Stimulated activated CD4-positive, alpha-beta T cell treated with anti-CD3 and anti-CD28 coated beads, Interleukin-12 subunit alpha, Interleukin-12 subunit beta, amount 100 ng/mL, for 48 hours (primary cell): ENCODE measurements around the gene SHB.

Experiments
- DNase-seq, 3 donors: peaks; one replicate each; pipeline ENCODE4 v3.0.0-alpha.2; 2020; ENCODE audit warnings: low read depth in 2 of 3, low spot score in 1 of 3

Gene SHB

GRCh38 chr9:38088006-38088925 lies 19.2 kb upstream of the SHB start:
- DNase-seq = peak; percentile 48 to 80 (median 62)

GRCh38 chr9:38086496-38086895 lies 17.5 kb upstream of the SHB start:
- no peak for DNase-seq

- DNase-seq = no peak
Observed at GRCh38 chr9:38085308-38085707, 16.3 kb upstream of the SHB start.

GRCh38 chr9:38084556-38084880 lies 15.5 kb upstream of the SHB start:
- no peak for DNase-seq

GRCh38 chr9:38083858-38084555 lies 15.0 kb upstream of the SHB start:
- DNase-seq = no peak

DNA sequence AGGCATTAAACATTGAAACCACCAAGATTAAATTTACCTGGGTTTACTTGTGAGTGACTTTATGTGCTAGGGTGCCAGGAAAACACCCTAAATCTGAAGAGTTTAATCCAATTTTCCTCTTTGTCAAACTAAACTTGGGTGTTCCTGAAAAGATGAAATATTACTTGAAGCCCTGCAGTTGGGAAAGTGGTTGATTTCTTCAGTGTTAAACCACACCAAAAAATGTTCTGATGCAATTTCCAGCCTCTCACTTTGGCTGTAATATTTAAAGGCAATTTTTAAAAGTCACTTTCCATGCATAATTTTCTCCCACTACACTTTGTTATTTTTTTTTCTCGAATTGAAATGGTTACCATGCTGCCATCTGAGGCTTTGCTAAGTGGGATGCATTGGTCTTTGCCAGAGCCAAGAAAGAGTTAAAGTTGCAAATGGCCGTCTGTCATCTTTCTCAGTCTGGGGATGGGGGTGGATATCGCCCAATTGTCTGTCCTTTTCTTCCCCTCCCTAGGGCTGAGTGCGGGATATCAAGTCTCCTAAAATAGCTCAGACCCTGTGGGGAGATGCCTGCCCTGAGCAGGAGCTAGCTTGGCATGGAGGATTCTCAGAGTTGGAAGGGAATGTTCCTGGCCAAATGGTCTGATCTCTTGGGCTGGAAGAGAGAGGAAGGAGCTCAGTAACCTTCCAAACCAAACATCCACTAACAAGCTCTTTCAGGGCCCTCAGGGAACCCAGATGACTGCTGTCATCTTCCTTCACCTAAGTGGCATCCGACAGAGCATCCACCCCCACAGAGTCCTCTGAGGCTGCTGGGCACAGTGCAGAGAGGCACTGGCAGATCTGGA lies 13.6 kb upstream of the SHB start:
- no peak for DNase-seq

DNA sequence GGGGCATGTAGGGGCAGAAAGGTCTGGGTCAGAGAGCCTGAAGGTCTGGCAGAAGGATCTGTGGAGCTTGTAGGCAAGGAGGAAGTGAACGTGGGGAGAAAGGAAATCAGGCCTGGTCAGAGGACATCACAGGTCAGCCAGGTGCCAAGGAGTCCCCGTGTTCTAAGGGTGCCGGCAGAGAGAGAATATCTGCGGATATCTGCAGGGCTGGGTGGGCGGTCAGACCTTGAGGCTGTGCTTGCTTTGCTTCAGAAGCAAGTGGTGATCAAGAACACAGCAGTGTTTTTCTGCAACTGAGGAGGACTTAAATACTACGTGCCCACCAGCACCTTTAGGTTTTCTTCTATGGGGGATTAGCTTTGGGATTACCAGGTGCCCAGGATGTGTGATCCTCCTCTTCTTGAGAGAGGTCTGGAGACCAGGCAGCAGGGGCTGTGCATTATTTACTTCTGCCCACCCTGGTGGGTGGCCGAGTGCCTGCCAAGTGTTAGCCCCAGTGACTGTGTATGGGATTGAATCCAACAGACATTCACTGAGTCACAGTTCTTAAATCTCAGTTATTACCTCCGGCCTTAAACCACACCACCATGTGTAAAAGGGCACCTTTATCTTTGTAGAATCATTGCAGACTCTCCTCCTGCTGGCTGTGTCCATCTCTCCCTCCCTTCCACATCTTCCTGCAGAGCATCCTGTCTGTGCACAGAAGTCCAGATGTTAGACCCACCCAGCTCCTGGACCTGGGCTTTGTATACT lies 12.5 kb upstream of the SHB start:
- no peak for DNase-seq

DNA sequence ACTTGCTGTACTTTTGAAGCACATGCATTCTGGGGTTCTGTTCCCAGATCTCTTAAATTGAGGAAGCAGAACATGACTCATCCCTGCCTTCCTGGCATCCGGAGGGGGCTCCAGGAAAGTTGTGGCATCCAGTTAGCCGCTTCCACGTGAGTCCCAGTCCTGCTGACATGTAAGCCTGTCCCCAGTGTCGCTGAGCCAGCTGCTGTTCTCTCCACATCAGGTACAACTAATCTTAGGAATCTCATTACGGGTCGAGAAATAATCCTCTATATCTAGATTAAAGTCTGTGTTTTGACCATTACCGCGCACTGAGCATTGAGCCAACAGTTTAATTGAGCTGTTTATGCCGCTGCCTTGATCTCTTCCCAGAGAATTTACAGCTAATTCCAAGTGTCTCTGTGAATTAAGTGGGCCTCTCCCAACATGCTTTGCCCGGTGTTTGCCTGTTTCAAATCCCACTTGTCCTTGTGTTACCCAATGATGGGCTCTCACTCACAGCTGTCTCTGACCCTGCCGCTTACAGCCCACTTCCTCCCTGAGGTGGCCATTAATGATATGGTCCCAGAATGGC lies 10.5 kb upstream of the SHB start:
- no peak for DNase-seq

DNA sequence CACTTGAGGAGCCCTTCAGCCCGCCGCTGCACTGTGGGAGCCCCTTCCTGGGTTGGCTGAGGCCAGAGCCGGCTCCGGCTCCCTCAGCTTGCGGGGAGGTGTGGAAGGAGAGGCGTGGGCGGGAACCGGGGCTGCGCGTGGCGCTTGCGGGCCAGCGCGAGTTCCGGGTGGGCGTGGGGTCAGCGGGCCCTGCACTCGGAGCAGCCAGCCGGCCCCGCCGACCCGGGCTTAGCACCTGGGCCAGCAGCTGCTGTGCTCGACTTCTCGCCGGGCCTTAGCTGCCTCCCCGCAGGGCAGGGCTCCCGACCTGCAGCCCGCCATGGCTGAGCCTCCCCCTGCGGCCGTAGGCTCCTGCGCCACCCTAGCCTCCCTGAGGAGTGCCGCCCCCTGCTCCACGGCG lies 6.2 kb upstream of the SHB start:
- no peak for DNase-seq

DNA sequence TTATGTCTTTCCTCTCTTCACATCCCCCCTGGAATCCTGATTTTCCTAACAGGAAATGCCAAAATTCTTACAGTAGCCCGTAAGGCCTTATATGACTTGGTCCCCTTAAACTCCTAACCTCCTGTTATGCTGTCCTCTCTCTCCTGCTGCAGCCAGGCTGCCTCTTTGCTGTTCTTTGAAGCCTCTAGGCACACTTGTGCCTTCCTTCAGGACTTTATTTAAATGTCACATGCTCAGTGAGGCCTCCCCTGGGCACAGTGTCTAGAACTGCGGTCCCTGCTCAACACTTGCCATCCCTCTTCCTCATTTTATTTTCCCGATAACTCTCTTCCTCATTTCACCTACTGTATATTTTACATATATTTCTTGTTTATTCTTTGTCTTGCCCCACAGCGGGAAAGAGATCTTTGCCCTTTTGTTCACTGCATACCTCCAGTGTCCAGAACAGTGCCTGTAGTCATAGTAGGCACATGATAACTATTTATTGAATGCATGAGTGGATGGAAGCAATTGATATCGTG lies 5.5 kb upstream of the SHB start:
- DNase-seq = no peak

- DNase-seq = no peak
Observed at GRCh38 chr9:38073882-38074281, 4.9 kb upstream of the SHB start.

DNA sequence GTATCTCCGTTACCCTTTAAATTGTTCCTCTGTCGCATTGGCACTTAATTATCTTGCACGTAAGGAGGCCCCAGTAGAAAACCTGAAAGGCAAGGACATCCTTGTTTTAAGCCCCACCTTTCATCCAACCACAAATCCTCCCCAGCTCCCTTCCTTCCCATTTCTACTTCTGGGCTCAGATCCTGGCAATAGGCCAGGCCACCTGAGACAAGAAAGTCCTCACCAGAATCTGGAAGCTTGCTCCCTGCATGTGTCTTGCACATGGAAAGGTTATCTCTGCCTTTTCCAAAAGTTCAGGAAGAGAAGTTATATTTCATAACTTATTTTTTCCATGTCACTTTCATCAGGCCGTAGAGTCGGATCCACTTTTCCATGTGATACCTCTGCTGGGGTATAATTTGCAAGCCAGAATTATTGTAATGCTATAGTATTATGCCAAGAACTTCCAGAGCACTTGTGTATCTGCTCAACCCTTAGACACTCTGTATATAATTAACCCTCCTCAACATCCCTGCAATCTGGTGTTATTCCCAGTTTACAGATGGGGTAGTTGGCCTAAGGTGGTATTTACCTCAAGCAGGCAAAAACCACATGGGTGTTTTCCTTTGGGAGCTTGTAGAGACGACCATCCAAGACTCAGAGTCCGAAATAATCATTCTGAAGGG lies 2.6 kb upstream of the SHB start:
- DNase-seq = no peak

DNA sequence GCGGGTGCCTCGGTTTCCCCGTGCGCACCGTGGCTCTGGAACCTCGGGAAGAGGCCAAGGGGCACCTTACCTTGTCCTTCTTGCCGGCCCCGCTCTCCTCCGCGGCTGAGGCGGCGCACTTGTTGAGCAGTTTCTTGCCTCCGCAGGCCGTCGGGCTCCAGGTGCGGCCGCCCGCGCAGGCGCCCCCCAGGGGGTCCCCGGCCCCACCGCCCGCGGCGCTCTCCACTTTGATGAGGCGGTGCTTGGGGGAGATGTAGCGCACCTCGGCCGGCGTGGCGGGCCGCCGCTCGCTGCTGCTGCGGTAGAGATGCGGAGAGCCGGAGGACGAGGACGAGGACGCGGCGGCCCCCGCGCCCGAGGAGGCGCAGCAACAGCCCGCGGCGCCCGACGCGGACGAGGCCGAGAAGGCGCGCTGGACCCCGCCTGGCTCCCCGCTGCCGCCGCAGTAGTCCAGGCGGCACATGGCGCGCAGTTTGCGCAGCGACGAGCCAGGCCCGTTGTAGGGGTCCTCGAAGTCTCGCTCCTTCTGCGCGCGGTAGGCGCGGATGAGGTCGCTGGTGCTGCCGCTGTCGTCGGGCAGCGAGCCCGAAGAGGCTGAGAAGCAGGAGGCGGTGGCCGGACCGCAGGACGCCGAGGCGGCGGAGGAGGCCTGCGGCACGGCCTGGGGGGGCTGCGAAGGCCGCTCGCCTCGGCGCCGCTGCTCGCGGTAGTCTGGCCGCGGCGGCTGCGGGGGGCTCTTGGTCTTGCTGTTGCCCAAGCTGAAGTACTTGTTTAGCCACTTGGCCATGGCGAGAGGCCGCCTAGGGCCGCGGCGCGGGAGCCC lies 957 bp downstream of the SHB start:
- peak in 1 of 3 donors; percentile 7 for DNase-seq

- peak in 1 of 3 donors; percentile 22 for DNase-seq
Observed at GRCh38 chr9:38066914-38067858, 1.8 kb downstream of the SHB start.

- no peak for DNase-seq
Observed at GRCh38 chr9:38066197-38066913, 2.7 kb downstream of the SHB start.

DNA sequence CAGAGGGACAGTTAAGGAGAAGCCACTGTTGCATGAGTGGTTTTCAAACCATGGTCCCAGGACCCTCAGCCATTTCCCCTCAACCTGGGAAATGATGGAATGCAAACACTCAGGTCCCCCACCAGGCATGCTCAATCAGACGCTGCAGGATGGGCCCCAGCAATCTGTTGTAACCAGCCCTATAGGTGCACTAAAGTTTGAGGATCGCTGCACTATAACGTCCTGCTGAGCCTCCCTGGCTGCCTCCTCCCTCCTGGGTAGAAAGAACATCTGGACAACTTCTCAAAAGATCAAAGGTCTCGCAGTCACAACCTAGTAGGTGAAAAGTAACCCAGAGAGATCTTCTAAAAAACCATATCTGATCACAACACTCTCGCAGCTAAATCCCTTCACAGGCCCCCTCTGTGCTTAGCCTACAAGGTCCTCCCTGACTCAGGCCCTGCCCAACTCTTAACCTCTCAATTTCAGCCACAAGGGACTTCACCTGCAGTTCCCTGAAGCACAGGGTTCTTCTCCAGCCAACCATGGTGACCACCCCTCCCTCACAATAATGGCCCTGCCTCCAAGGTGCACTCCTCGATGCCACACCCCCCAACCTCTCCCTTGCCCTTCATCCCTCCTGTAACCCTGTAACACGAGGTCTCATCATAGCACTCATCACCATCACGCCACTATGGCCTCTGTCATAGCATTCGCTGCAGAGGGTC lies 3.5 kb downstream of the SHB start:
- DNase-seq = no peak
